Measurements from ENCODE around the gene HCN2. TPM values are rescaled to one million over a fixed set of nuclear protein-coding genes. Genes with fewer than 3 reads are reported as not detected.

The HCN2 gene
- total RNA-seq, 1 donor from 2014 or later: 0.52 TPM

DNA sequence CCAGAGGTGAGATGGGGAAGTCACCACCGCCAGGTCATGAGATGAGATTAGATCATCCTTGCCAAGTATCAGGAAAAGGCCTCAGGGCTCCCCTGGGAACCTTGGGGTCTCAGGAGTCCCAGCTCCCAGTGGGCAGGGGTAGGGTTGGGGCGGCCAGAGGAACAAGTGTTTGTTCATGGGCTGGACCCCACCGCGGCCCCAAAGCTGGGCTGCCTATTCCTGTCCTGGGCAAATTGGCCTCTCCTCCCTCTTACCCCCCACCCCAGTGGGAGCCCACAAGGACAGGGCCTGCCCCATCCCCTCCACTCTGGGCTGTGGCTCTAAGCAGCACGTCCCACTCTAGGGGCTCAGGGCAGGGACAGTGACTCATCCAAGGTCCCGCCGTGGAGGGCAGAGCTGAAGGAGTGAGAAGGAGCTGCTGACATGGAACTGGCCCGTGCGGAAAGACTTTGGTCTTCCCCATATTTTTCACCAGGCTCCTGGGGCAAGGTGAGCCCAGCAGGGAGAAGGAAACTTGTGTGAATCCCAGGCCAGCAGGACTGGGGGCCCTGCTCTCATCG is 4.0 kb upstream of the HCN2 start:
- no peaks in the 10 kb centered on the region for H3K9me3 ChIP-seq
- peaks cover 23% of the 10 kb centered on the region for H3K27me3 ChIP-seq
- DNase-seq (no peak), ATAC-seq (no peak)
- H3K36me3 ChIP-seq: peaks cover 27% of the 10 kb centered on the region
- TF ChIP-seq, protein P1, sequence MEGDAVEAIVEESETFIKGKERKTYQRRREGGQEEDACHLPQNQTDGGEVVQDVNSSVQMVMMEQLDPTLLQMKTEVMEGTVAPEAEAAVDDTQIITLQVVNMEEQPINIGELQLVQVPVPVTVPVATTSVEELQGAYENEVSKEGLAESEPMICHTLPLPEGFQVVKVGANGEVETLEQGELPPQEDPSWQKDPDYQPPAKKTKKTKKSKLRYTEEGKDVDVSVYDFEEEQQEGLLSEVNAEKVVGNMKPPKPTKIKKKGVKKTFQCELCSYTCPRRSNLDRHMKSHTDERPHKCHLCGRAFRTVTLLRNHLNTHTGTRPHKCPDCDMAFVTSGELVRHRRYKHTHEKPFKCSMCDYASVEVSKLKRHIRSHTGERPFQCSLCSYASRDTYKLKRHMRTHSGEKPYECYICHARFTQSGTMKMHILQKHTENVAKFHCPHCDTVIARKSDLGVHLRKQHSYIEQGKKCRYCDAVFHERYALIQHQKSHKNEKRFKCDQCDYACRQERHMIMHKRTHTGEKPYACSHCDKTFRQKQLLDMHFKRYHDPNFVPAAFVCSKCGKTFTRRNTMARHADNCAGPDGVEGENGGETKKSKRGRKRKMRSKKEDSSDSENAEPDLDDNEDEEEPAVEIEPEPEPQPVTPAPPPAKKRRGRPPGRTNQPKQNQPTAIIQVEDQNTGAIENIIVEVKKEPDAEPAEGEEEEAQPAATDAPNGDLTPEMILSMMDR (IDR thresholded peaks at IDR 0.05): no peak
- intact Hi-C loops (cut with DNase I): no loop called here
- no peak overlapping the region for H3K27ac ChIP-seq
- H3K4me3 ChIP-seq: no peak overlapping the region
- H3K4me1 ChIP-seq: peaks cover 10% of the 10 kb centered on the region

DNA sequence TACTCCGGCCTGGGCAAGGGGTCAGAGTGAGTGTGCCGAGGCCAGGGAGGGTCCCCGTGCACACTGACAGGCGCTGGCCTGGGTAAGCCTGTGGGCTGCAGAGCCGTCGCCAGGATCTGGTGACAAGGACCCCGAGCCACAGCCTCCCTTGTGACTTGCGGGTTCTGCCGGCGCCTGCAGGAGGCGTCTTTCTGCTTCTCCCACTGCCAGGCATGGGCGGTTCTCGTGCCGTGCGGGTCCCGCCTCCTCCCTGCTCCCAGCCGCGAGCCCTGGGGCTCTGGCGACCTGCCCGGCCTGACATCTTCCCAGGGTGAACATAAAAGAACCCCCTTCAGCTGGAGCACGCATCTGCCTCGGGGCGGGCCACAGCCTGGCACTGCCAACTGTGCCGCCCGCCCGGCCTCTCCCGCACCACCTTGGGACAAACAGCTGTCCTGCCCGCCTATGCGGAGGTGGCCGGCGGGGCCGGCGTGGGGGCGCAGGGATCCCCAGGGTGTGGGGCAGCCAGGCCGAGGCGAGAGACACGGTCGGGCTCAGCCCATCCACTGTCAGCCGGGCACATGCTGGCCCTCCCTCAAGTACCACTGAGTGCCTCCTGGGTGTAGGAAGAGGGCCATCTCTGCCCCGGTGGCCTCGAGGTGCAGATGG is 1.5 kb upstream of the HCN2 start:
- H3K27me3 ChIP-seq: peaks cover 49% of the 10 kb centered on the region
- DNase-seq: peak; percentile 83
- intact Hi-C loops (cut with DNase I): no loop called here

DNA sequence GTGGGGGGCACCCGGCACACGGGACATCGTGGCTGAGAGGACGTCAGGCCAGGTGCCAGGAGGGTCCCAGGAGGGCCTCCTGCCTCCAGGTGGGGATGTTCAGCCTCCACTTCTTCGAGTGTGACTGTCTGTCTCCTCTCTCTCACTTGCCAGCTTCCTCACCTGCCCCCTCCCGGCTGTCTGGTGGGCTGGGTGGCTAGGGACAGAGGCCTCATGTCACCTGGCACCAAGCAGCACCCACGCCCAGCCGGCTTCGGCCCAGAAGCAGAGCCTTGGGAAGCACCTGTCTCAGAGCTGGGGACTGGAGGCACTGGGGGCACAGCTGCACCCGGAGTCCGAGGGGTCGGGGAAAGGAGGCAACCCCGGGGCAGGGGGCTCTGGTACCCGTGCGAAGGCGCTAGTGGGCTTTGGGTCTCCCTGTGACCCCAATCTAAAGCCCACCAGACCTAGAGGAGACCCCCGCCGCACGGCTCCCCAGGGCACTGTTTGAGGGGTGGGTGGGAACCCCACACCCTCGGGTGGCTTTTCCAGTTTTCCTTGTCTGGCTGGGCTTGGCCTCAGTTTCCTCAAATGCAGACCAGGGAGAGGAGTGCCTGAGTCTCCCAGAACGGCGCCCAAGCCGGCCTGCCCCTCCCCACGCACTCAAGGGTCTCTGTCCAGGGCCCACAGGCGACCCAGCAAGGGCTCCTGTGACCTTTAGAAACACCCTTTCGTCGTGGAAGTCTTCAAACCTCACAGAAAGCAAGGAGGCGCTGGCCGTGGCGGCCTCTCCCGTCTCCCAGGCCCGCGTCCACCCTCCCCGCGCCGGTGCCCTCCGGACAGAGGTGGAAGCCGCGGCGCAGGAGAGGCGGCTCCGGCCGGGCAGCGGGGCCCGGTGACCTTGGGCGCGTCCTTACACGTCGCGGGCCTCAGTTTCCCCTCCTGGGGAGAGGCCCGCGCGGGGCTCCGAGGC is 664 bp upstream of the HCN2 start:
- peaks cover 51% of the 10 kb centered on the region for H3K27me3 ChIP-seq
- H3K36me3 ChIP-seq: no peaks in the 10 kb centered on the region
- no peak overlapping the region for H3K27ac ChIP-seq
- no peaks in the 10 kb centered on the region for H3K9me3 ChIP-seq
- TF ChIP-seq, protein P1 (IDR thresholded peaks at IDR 0.05): no peak
- ATAC-seq (no peak), DNase-seq (no peak)
- no peak overlapping the region for H3K4me3 ChIP-seq
- intact Hi-C loops (cut with DNase I): no loop called here
- H3K4me1 ChIP-seq: peaks cover 10% of the 10 kb centered on the region

More for the DNA sequence above, 1.5 kb upstream of the HCN2 start:
- H3K4me3 ChIP-seq: no peak overlapping the region
- H3K9me3 ChIP-seq: no peaks in the 10 kb centered on the region
- H3K27ac ChIP-seq: no peak overlapping the region
- peaks cover 10% of the 10 kb centered on the region for H3K4me1 ChIP-seq
- peak; percentile 59 for ATAC-seq
- H3K36me3 ChIP-seq: peaks cover 4% of the 10 kb centered on the region
- TF ChIP-seq, protein P1 (IDR thresholded peaks at IDR 0.05): peak; percentile 39

- H3K9me3 ChIP-seq: no peaks in the 10 kb centered on the region
- H3K27me3 ChIP-seq: peaks cover 51% of the 10 kb centered on the region
- no peak overlapping the region for H3K4me3 ChIP-seq
- no peak for ATAC-seq
- intact Hi-C loops (cut with DNase I): no loop called here
- H3K36me3 ChIP-seq: no peaks in the 10 kb centered on the region
- H3K27ac ChIP-seq: no peak overlapping the region
- no peak for DNase-seq
- TF ChIP-seq, protein P1 (IDR thresholded peaks at IDR 0.05): no peak
- H3K4me1 ChIP-seq: peaks cover 8% of the 10 kb centered on the region
Observed at GRCh38 chr19:590396-590745, 690 bp downstream of the HCN2 start.

GRCh38 chr19:590750-591098 is 1.0 kb downstream of the HCN2 start:
- peaks cover 51% of the 10 kb centered on the region for H3K27me3 ChIP-seq
- no peak overlapping the region for H3K4me3 ChIP-seq
- intact Hi-C loops (cut with DNase I): no loop called here
- TF ChIP-seq, protein P1 (IDR thresholded peaks at IDR 0.05): no peak
- DNase-seq (no peak), ATAC-seq (no peak)
- H3K4me1 ChIP-seq: peaks cover 8% of the 10 kb centered on the region
- H3K9me3 ChIP-seq: no peaks in the 10 kb centered on the region
- H3K36me3 ChIP-seq: no peaks in the 10 kb centered on the region
- no peak overlapping the region for H3K27ac ChIP-seq

All from upper lobe of right lung (tissue), 1 donor.